ENCODE measurements around the gene FBXO31.
A peak's percentile ranks its signal among the peaks of the same experiment; 100 is the strongest.

FBXO31 gene

GRCh38 chr16:87324411-87325275 is 58.9 kb downstream of the FBXO31 start:
- DNase-seq (ENCODE audit: low spot score) = no peak
- H3K27ac ChIP-seq = peak overlapping the region in 1 of 2 donors; percentile 21

GRCh38 chr16:87323727-87324410 is 59.7 kb downstream of the FBXO31 start:
- no peak overlapping the region for H3K27ac ChIP-seq
- no peak for DNase-seq (ENCODE audit: low spot score)
- TF ChIP-seq CTCF (IDR thresholded peaks at IDR 0.05) = no peak
- no peak overlapping the region for H3K4me3 ChIP-seq

More at GRCh38 chr16:87324411-87325275, 58.9 kb downstream of the FBXO31 start:
- H3K4me3 ChIP-seq = no peak overlapping the region
- TF ChIP-seq CTCF (IDR thresholded peaks at IDR 0.05) = peak; percentile 65

GRCh38 chr16:87322833-87323726 is 60.5 kb downstream of the FBXO31 start:
- TF ChIP-seq CTCF (IDR thresholded peaks at IDR 0.05) = no peak
- Histone ChIP-seq H3K4me3 (no peak overlapping the region), H3K27ac (no peak overlapping the region)
- no peak for DNase-seq (ENCODE audit: low spot score)

GRCh38 chr16:87322360-87322759 is 61.2 kb downstream of the FBXO31 start:
- no peak for DNase-seq (ENCODE audit: low spot score)
- no peak overlapping the region for H3K27ac ChIP-seq
- no peak for TF ChIP-seq CTCF (IDR thresholded peaks at IDR 0.05)
- no peak overlapping the region for H3K4me3 ChIP-seq

GRCh38 chr16:87321336-87322107 is 62.1 kb downstream of the FBXO31 start:
- H3K27ac ChIP-seq = no peak overlapping the region
- TF ChIP-seq CTCF (IDR thresholded peaks at IDR 0.05) = no peak
- no peak overlapping the region for H3K4me3 ChIP-seq
- DNase-seq (ENCODE audit: low spot score) = no peak

GRCh38 chr16:87320510-87321227 is 62.9 kb downstream of the FBXO31 start:
- no peak for TF ChIP-seq CTCF (IDR thresholded peaks at IDR 0.05)
- no peak for DNase-seq (ENCODE audit: low spot score)
- H3K4me3 ChIP-seq = no peak overlapping the region
- no peak overlapping the region for H3K27ac ChIP-seq

Data from coronary artery (tissue), 2 donors.